Ovary (tissue), 3 donors: Measurements from ENCODE around the gene GGA1.

Experiments used
- CTCF ChIP-seq, 3 donors: fragments of 450-650 bp in 2 of 3; fragments of 200-600 bp in 1 of 3; IDR thresholded peaks; one replicate each; pipeline versions ENCODE4 v1.5.1 to v1.8.0; 2016 to 2022; ENCODE audit warnings: antibody characterized with exemption in 3 of 3, mild to moderate bottlenecking in 1 of 3
- EP300 ChIP-seq: sonication (generic); formaldehyde crosslinking; IDR thresholded peaks from one replicate; pipeline ENCODE4 v1.6.1; 2017; ENCODE audit warnings: antibody characterized with exemption
- donor health status: DM: no; HTN: no; CAD: no.

- TF ChIP-seq CTCF (IDR thresholded peaks at IDR 0.05) (no peak), EP300 (no peak)
Observed at GRCh38 chr22:37568012-37568411, 40.6 kb upstream of the GGA1 start.
